HepG2 (cell line): ENCODE data around the gene AADACL4. TPM values are rescaled to one million over a fixed set of nuclear protein-coding genes. Genes with fewer than 3 reads are reported as not detected.
A peak's percentile ranks its signal among the peaks of the same experiment; 100 is the strongest.

Experiments
- ATF1 ChIP-seq: IDR thresholded peaks from 2 replicates; pipeline ENCODE4 v1.6.1; 2016; ENCODE audit warnings: mild to moderate bottlenecking, control low read depth
- ATF7-NPFF ChIP-seq: sonication (generic); formaldehyde crosslinking; IDR thresholded peaks from 2 replicates; pipeline ENCODE4 v1.8.1; 2023; ENCODE audit warnings: mild to moderate bottlenecking, low read depth, missing genetic modification reagents, moderate library complexity
- CREB1 ChIP-seq, 2 experiments: fragments of 450-650 bp in 1 of 2; IDR thresholded peaks; 2 replicates each; pipeline ENCODE4 v1.6.1; 2016 to 2017; ENCODE audit warnings: control low read depth in 1 of 2, mild to moderate bottlenecking in 1 of 2, missing compliant biosample characterization in 1 of 2, missing genetic modification characterization in 1 of 2
- ELF4 ChIP-seq: sonication (generic); formaldehyde crosslinking; IDR thresholded peaks from 2 replicates; pipeline ENCODE4 v1.5.0; 2020; ENCODE audit warnings: missing genetic modification reagents, mild to moderate bottlenecking, moderate library complexity, borderline replicate concordance
- ESRRA ChIP-seq: sonication (generic); formaldehyde crosslinking; IDR thresholded peaks from 2 replicates; pipeline ENCODE4 v1.5.1; 2020; ENCODE audit warnings: mild to moderate bottlenecking, low read depth, missing genetic modification reagents
- GFI1 ChIP-seq: sonication (generic); formaldehyde crosslinking; IDR thresholded peaks from 2 replicates; pipeline ENCODE4 v1.5.0; 2020; ENCODE audit warnings: missing genetic modification reagents, mild to moderate bottlenecking, borderline replicate concordance
- GLI4 ChIP-seq: sonication (generic); formaldehyde crosslinking; IDR thresholded peaks from 2 replicates; pipeline ENCODE4 v1.5.1; 2020; ENCODE audit warnings: missing genetic modification reagents, mild to moderate bottlenecking, moderate library complexity, borderline replicate concordance
- JUNB ChIP-seq: sonication (generic); formaldehyde crosslinking; IDR thresholded peaks from 2 replicates; pipeline ENCODE4 v1.8.0; 2022; ENCODE audit warnings: missing genetic modification reagents, mild to moderate bottlenecking, borderline replicate concordance
- KDM3A ChIP-seq: IDR thresholded peaks from 2 replicates; pipeline ENCODE4 v1.6.1; 2018; ENCODE audit warnings: low read depth, missing compliant biosample characterization
- KLF13 ChIP-seq: sonication (generic); formaldehyde crosslinking; IDR thresholded peaks from 2 replicates; pipeline ENCODE4 v1.4.0; 2020; ENCODE audit warnings: mild to moderate bottlenecking, missing genetic modification reagents
- MED8 ChIP-seq: sonication (generic); formaldehyde crosslinking; IDR thresholded peaks from 2 replicates; pipeline ENCODE4 v1.8.1; 2023; ENCODE audit warnings: mild to moderate bottlenecking, missing genetic modification reagents; ENCODE audit not compliant: insufficient replicate concordance
- MYNN ChIP-seq: sonication (generic); formaldehyde crosslinking; IDR thresholded peaks from 2 replicates; pipeline ENCODE4 v1.4.0; 2020; ENCODE audit warnings: mild to moderate bottlenecking, low read depth, missing genetic modification reagents
- NFYB ChIP-seq: sonication (generic); formaldehyde crosslinking; IDR thresholded peaks from 2 replicates; pipeline ENCODE4 v1.4.0; 2020; ENCODE audit warnings: missing genetic modification reagents
- PHF8 ChIP-seq: sonication (generic); formaldehyde crosslinking; IDR thresholded peaks from 2 replicates; pipeline ENCODE4 v1.5.0; 2020; ENCODE audit warnings: missing genetic modification reagents
- POGZ ChIP-seq: sonication (generic); formaldehyde crosslinking; IDR thresholded peaks from 2 replicates; pipeline ENCODE4 v1.4.0; 2020; ENCODE audit warnings: mild to moderate bottlenecking, missing genetic modification reagents
- SIN3A ChIP-seq: IDR thresholded peaks from 2 replicates; pipeline ENCODE4 v1.6.1; 2011; ENCODE audit warnings: low read depth, mild to moderate bottlenecking, control low read depth, low read length, borderline replicate concordance
- SNAI1 ChIP-seq: sonication (generic); formaldehyde crosslinking; IDR thresholded peaks from 2 replicates; pipeline ENCODE4 v1.5.0; 2020; ENCODE audit warnings: mild to moderate bottlenecking, missing genetic modification reagents, borderline replicate concordance
- THAP11 ChIP-seq: IDR thresholded peaks from 2 replicates; pipeline ENCODE4 v1.6.1; 2016; ENCODE audit warnings: missing biosample characterization, missing genetic modification reagents
- ZBTB4 ChIP-seq: sonication (generic); formaldehyde crosslinking; IDR thresholded peaks from 2 replicates; pipeline ENCODE4 v1.4.0; 2020; ENCODE audit warnings: missing genetic modification reagents, mild to moderate bottlenecking, borderline replicate concordance
- ZC3H4 ChIP-seq: sonication (generic); formaldehyde crosslinking; IDR thresholded peaks from 2 replicates; pipeline ENCODE4 v1.4.0; 2020; ENCODE audit warnings: missing genetic modification reagents, borderline replicate concordance
- ZFP36L1 ChIP-seq: sonication (generic); formaldehyde crosslinking; IDR thresholded peaks from 2 replicates; pipeline ENCODE4 v1.8.0; 2022; ENCODE audit warnings: mild to moderate bottlenecking, missing genetic modification reagents, moderate library complexity
- ZNF292 ChIP-seq: sonication (generic); formaldehyde crosslinking; IDR thresholded peaks from 2 replicates; pipeline ENCODE4 v1.8.1; 2022; ENCODE audit warnings: mild to moderate bottlenecking, low read depth, missing genetic modification reagents, borderline replicate concordance
- ZNF460 ChIP-seq: sonication (generic); formaldehyde crosslinking; IDR thresholded peaks from 2 replicates; pipeline ENCODE4 v1.5.1; 2020; ENCODE audit warnings: missing genetic modification reagents, mild to moderate bottlenecking, borderline replicate concordance
- ZNF563 ChIP-seq: sonication (generic); formaldehyde crosslinking; IDR thresholded peaks from 2 replicates; pipeline ENCODE4 v1.8.0; 2022; ENCODE audit warnings: mild to moderate bottlenecking, moderate library complexity, missing genetic modification reagents
- ZNF660 ChIP-seq: sonication (generic); formaldehyde crosslinking; IDR thresholded peaks from 2 replicates; pipeline ENCODE4 v1.5.1; 2020; ENCODE audit warnings: mild to moderate bottlenecking, low read depth, missing genetic modification reagents, borderline replicate concordance
- ZSCAN12 ChIP-seq: sonication (generic); formaldehyde crosslinking; IDR thresholded peaks from 2 replicates; pipeline ENCODE4 v1.9.0; 2021; ENCODE audit warnings: mild to moderate bottlenecking, missing genetic modification reagents
- polyA plus RNA-seq, 8 experiments: library from polyadenylated mRNA; depleted of rRNA in 3 of 8; stranded (reverse) in 7 of 8; unstranded in 1 of 8; fragments of >200 nt; fragmentation: Illumina TruSeq in 4 of 8; extraction: Trizol in 4 of 8; gene quantifications; 2 replicates each; pipeline versions ENCODE4 v1.2.1 to v1.2.3, GENCODE V29; 2011 to 2016; ENCODE audit warnings: low read depth in 4 of 8, missing spikeins in 1 of 8, mixed read lengths in 1 of 8; ENCODE audit not compliant: insufficient read depth in 1 of 8
- total RNA-seq, 5 experiments: library from RNA; depleted of rRNA; stranded (reverse); fragments of >200 nt; fragmentation: Illumina TruSeq; extraction: Trizol; gene quantifications; 2 replicates each; pipeline ENCODE4 v1.2.3, GENCODE V29; 2016; ENCODE audit warnings: low read depth in 1 of 5

The AADACL4 gene
- total and polyA plus RNA-seq, 2 of the 13 experiments (the other 11 are each of a cell fraction or from before 2014, with no cell fraction given) = not detected

DNA sequence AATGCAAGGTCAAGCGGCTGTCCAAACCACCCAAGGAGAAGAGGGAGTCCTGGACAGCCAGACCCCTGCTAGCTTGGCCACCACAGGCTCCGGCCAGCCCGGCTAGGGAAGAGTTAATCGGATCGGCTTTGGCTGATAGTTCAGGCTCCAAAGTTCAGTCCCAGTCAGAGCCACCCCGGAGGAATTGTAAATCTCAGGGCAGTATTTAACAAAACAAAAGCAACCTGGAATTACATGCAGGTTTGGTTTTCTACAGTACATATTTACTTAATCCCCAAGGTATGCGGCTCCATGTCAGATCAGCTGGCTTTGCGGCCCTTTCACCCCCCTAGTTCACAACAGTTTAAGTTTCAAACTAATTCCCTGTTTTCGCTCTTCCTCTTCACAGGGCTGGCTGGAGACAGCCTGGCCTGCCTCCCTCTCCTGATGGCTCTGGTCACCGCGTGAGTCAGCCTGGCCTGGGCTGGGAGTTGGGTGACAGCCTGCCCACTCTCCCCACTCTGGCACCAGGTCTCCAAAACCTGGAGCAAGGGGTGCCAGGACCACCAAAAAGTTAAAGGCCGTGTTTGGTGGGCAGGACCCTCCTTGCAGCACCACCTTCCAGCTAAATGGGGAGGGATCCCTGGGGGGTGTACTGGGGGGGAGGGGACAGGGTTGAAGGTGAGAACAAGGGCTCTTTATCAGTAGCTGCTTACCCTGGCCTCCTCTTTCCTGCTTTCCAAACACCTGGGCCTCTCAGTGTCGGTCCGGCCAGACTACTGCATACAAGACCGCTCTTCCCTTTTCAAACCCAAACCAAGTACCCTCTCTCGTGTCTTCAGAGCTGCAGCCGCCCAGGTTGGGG is 27.8 kb upstream of the AADACL4 start (continued):
- TF ChIP-seq ZBTB4 (no peak), ATF1 (CRISPR knock-in tag) (peak; percentile 60), KDM3A (CRISPR knock-in tag) (0 out of 2 replicates have a peak, but pooled peaks have one; percentile 17), ZC3H4 (CRISPR knock-in tag) (peak; percentile 43; the same call in 1 of the 2 replicates), ZNF660 (no peak), MYNN (no peak), THAP11 (CRISPR knock-in tag) (0 out of 2 replicates have a peak, but pooled peaks have one; percentile 49), CREB1 (IDR thresholded peaks at IDR 0.05) (no peak), CREB1 (CRISPR knock-in tag; IDR thresholded peaks at IDR 0.05) (peak; percentile 81), SNAI1 (0 out of 2 replicates have a peak, but pooled peaks have one; percentile 33), JUNB (CRISPR knock-in tag) (peak; percentile 68; the same call in 1 of the 2 replicates), GLI4 (CRISPR knock-in tag) (no peak), SIN3A (peak; percentile 98), ZNF292 (CRISPR knock-in tag) (no peak), ZFP36L1 (CRISPR knock-in tag) (no peak; the same call in 1 of the 2 replicates), ZSCAN12 (CRISPR knock-in tag) (no peak), ZNF563 (CRISPR knock-in tag) (no peak), MED8 (CRISPR knock-in tag) (peak; percentile 89), ELF4 (CRISPR knock-in tag) (no peak; the same call in 1 of the 2 replicates), POGZ (CRISPR knock-in tag) (no peak; the same call in 1 of the 2 replicates), KLF13 (CRISPR knock-in tag) (no peak), GFI1 (CRISPR knock-in tag) (peak; percentile 98), PHF8 (CRISPR knock-in tag) (peak; percentile 32; the same call in 1 of the 2 replicates), ATF7-NPFF (CRISPR knock-in tag) (no peak), ZNF460 (CRISPR knock-in tag) (peak; percentile 49; the same call in 1 of the 2 replicates), NFYB (CRISPR knock-in tag) (no peak), ESRRA (peak; percentile 63; the same call in 1 of the 2 replicates)
